KMS-11 (cell line): ENCODE data around the gene GYS1.
"Not testable (repeated sequence)": the region's sequence is repeated elsewhere in the genome, so short reads cannot be mapped to it uniquely, and the experiment has no call there.

Source experiments
- H2AFZ ChIP-seq: fragments of 200-600 bp; sonication (generic); 2 replicates; pipeline ENCODE4 v1.6.1; 2016; ENCODE audit warnings: antibody characterized with exemption, mixed run types, low read depth
- H3K27ac ChIP-seq: fragments of 200-600 bp; sonication (generic); 2 replicates; pipeline ENCODE4 v1.6.1; 2016; ENCODE audit warnings: mild to moderate bottlenecking, mixed run types
- H3K27me3 ChIP-seq: fragments of 200-600 bp; sonication (generic); 2 replicates; pipeline ENCODE4 v1.6.1; 2017; ENCODE audit warnings: mild to moderate bottlenecking, low read depth, mixed run types, moderate library complexity; ENCODE audit not compliant: insufficient read depth
- H3K36me3 ChIP-seq: fragments of 200-600 bp; sonication (generic); 2 replicates; pipeline ENCODE4 v1.6.1; 2017; ENCODE audit warnings: mild to moderate bottlenecking, mixed run types; ENCODE audit not compliant: insufficient read depth
- H3K4me1 ChIP-seq: fragments of 200-600 bp; sonication (generic); 2 replicates; pipeline ENCODE4 v1.6.1; 2016; ENCODE audit warnings: mild to moderate bottlenecking, low read depth, mixed run types; ENCODE audit not compliant: poor library complexity, severe bottlenecking
- H3K4me2 ChIP-seq: fragments of 200-600 bp; sonication (generic); 2 replicates; pipeline ENCODE4 v1.7.0; 2016; ENCODE audit warnings: mild to moderate bottlenecking, mixed run types
- H3K4me3 ChIP-seq: fragments of 200-600 bp; sonication (generic); IDR thresholded peaks from 2 replicates; pipeline ENCODE4 v1.6.1; 2017; ENCODE audit warnings: low read depth, low read length, mixed read lengths; ENCODE audit not compliant: insufficient read depth
- H3K79me2 ChIP-seq: fragments of 200-600 bp; sonication (generic); 2 replicates; pipeline ENCODE4 v1.6.1; 2016; ENCODE audit warnings: low read depth, mixed run types; ENCODE audit not compliant: insufficient read depth
- H3K9ac ChIP-seq: fragments of 200-600 bp; sonication (generic); 2 replicates; pipeline ENCODE4 v1.6.1; 2016; ENCODE audit warnings: mild to moderate bottlenecking, mixed run types
- H4K20me1 ChIP-seq: fragments of 200-600 bp; sonication (generic); 2 replicates; pipeline ENCODE4 v1.6.1; 2016; ENCODE audit warnings: mild to moderate bottlenecking, mixed run types; ENCODE audit not compliant: insufficient read depth
- TF ChIP-seq, protein P1 (sequence below): fragments of 200-600 bp; sonication (generic); conservative IDR thresholded peaks from 2 replicates; pipeline ENCODE4 v1.6.1; 2017; ENCODE audit warnings: low read depth, mild to moderate bottlenecking, antibody characterized with exemption, low read length, moderate library complexity, mixed read lengths

GYS1 gene

GRCh38 chr19:48922548-48923490 lies 70.3 kb downstream of the GYS1 start:
- no peak overlapping the region for H3K9ac ChIP-seq
- no peaks in the 10 kb centered on the region for H3K79me2 ChIP-seq
- H3K4me3 ChIP-seq: no peak overlapping the region
- no peaks in the 10 kb centered on the region for H3K27me3 ChIP-seq
- H3K27ac ChIP-seq: no peak overlapping the region
- TF ChIP-seq, protein P1, sequence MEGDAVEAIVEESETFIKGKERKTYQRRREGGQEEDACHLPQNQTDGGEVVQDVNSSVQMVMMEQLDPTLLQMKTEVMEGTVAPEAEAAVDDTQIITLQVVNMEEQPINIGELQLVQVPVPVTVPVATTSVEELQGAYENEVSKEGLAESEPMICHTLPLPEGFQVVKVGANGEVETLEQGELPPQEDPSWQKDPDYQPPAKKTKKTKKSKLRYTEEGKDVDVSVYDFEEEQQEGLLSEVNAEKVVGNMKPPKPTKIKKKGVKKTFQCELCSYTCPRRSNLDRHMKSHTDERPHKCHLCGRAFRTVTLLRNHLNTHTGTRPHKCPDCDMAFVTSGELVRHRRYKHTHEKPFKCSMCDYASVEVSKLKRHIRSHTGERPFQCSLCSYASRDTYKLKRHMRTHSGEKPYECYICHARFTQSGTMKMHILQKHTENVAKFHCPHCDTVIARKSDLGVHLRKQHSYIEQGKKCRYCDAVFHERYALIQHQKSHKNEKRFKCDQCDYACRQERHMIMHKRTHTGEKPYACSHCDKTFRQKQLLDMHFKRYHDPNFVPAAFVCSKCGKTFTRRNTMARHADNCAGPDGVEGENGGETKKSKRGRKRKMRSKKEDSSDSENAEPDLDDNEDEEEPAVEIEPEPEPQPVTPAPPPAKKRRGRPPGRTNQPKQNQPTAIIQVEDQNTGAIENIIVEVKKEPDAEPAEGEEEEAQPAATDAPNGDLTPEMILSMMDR: no peak
- no peaks in the 10 kb centered on the region for H4K20me1 ChIP-seq
- H3K36me3 ChIP-seq: no peaks in the 10 kb centered on the region
- no peaks in the 10 kb centered on the region for H3K4me1 ChIP-seq
- no peak overlapping the region for H3K4me2 ChIP-seq
- no peak overlapping the region for H2AFZ ChIP-seq

GRCh38 chr19:48921721-48922500 lies 71.2 kb downstream of the GYS1 start:
- Histone ChIP-seq H3K36me3 (no peaks in the 10 kb centered on the region), H2AFZ (no peak overlapping the region), H3K9ac (no peak overlapping the region), H4K20me1 (no peaks in the 10 kb centered on the region), H3K27me3 (no peaks in the 10 kb centered on the region), H3K4me2 (no peak overlapping the region), H3K79me2 (no peaks in the 10 kb centered on the region), H3K4me1 (no peaks in the 10 kb centered on the region), H3K27ac (no peak overlapping the region), H3K4me3 (no peak overlapping the region)
- TF ChIP-seq, protein P1: no peak

DNA sequence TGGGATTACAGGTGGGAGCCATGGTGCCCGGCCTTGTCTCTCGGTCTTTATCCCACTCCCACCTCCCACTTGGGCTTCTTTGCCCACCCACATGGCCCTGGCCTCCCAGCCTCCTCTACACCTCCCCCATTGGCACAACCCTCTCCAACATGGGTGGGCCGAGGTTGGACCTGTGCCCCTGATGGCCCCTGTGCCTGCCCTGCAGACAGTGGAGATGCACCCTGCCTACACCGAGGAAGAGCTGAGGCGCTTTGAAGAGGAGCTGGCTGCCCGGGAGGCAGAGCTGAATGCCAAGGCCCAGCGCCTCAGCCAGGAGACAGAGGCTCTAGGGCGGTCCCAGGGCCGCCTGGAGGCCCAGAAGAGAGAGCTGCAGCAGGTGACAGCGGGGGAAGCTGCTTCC lies 72.2 kb downstream of the GYS1 start:
- Histone ChIP-seq H3K4me3 (no peak overlapping the region), H3K36me3 (no peaks in the 10 kb centered on the region), H3K27ac (no peak overlapping the region), H3K27me3 (no peaks in the 10 kb centered on the region), H3K9ac (no peak overlapping the region), H2AFZ (no peak overlapping the region), H3K4me2 (no peak overlapping the region), H4K20me1 (no peaks in the 10 kb centered on the region), H3K4me1 (no peaks in the 10 kb centered on the region), H3K79me2 (no peaks in the 10 kb centered on the region)
- TF ChIP-seq, protein P1: no peak

DNA sequence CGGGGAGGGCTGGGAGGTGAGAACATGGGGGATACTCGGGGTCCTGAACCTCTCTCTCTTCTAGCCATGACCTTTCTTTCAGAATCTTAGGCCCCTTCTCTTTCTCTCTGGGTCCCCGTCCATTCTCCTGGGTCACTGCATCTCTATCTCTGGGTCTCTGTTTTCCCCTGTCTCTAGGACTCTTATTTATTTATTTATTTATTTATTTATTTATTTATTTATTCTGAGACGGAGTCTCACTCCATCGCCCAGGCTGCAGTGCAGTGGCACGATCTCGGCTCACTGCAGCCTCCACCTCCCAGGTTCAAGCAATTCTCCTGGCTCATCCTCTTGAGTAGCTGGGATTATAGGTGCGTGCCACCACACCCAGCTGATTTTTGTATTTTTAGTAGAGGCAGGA lies 73.8 kb downstream of the GYS1 start:
- H3K27ac ChIP-seq, H2AFZ ChIP-seq, H4K20me1 ChIP-seq, H3K27me3 ChIP-seq, H3K4me3 ChIP-seq, H3K9ac ChIP-seq, H3K36me3 ChIP-seq, H3K4me1 ChIP-seq, H3K79me2 ChIP-seq, H3K4me2 ChIP-seq: not testable (repeated sequence)
